ENCODE measurements around the gene USF1. TPM values are rescaled to one million over a fixed set of nuclear protein-coding genes. Genes with fewer than 3 reads are reported as not detected.

The USF1 gene
- total RNA-seq, 1 donor from 2014 or later = 45.9 TPM

DNA sequence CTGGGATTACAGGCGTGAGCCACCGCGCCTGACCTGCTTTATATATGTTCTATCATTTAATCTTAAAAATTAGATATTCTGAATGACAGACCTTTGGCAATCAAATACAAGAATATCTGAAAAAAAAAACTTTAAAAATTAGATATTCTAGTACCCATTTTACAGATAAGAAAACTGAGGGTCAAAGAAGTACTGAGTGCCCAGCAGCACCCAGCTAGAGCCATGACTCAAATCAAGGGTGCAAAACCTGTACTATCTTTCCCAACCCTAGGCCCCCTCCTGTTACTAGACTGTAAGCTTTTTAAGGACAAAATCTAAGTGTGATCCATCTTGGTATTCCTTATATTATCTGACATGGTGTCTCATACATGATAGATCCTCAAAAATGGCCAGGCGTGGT, 15.6 kb upstream of the USF1 start:
- Histone ChIP-seq H3K36me3 (ENCODE audit: control insufficient read depth, insufficient read depth, low read length) (no peaks in the 10 kb centered on the region), H3K27me3 (ENCODE audit: control insufficient read depth, insufficient read depth, low read length) (no peaks in the 10 kb centered on the region), H3K4me3 (ENCODE audit: low read depth, low read length) (no peak overlapping the region)
- no peak for DNase-seq (ENCODE audit: low read depth)
- TF ChIP-seq, protein P1, sequence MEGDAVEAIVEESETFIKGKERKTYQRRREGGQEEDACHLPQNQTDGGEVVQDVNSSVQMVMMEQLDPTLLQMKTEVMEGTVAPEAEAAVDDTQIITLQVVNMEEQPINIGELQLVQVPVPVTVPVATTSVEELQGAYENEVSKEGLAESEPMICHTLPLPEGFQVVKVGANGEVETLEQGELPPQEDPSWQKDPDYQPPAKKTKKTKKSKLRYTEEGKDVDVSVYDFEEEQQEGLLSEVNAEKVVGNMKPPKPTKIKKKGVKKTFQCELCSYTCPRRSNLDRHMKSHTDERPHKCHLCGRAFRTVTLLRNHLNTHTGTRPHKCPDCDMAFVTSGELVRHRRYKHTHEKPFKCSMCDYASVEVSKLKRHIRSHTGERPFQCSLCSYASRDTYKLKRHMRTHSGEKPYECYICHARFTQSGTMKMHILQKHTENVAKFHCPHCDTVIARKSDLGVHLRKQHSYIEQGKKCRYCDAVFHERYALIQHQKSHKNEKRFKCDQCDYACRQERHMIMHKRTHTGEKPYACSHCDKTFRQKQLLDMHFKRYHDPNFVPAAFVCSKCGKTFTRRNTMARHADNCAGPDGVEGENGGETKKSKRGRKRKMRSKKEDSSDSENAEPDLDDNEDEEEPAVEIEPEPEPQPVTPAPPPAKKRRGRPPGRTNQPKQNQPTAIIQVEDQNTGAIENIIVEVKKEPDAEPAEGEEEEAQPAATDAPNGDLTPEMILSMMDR (IDR thresholded peaks at IDR 0.05; ENCODE audit: insufficient read depth, low read length, poor library complexity, severe bottlenecking) = no peak

DNA sequence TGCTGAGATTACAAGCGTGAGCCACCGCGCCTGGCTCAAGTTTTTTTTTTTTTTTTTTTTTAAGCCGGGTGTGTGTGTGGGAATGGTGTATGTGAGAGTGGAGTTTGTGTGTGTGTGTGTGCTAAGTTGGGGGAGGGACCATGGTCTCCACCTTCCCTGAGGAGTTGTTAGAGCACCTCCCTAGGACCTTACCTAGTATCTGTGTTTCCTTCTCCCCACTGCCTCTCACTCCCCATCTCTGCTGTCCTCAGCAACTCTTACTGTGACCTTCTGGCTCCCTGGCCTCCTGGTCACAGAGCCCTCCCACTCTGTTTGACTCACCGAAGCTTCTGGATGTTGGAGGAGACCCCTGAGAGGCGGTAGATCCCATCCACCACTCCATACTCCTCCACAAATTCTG, 13.5 kb upstream of the USF1 start:
- no peak for DNase-seq (ENCODE audit: low read depth)
- TF ChIP-seq, protein P1 (IDR thresholded peaks at IDR 0.05; ENCODE audit: insufficient read depth, low read length, poor library complexity, severe bottlenecking) = no peak

DNA sequence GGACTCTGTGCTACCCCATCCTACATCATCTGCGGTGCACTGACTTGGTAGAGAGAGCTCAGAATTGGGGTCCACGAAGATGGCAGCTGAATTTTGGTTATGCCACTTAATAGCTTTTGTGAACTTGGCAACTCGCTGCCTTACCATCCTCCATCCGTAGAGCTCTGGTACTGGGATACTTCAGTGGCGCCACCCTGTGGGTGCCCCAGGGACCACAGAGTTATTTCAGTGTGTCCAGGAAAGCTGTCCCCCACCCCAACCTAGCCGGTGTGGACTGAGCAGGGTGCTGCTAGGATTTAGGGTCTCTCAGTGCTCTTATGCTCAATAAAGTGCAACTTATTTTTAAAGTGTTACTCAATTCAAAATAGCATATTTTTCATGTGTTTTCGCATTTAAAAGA, 9.0 kb upstream of the USF1 start:
- Histone ChIP-seq H3K36me3 (ENCODE audit: control insufficient read depth, insufficient read depth, low read length) (no peaks in the 10 kb centered on the region), H3K4me3 (ENCODE audit: low read depth, low read length) (no peak overlapping the region), H3K27me3 (ENCODE audit: control insufficient read depth, insufficient read depth, low read length) (no peaks in the 10 kb centered on the region)
- no peak for DNase-seq (ENCODE audit: low read depth)
- TF ChIP-seq, protein P1 (IDR thresholded peaks at IDR 0.05; ENCODE audit: insufficient read depth, low read length, poor library complexity, severe bottlenecking) = peak; percentile 2

More for the DNA sequence above, 13.5 kb upstream of the USF1 start:
- H3K4me3 ChIP-seq (ENCODE audit: low read depth, low read length) = no peak overlapping the region
- no peaks in the 10 kb centered on the region for H3K36me3 ChIP-seq (ENCODE audit: control insufficient read depth, insufficient read depth, low read length)
- H3K27me3 ChIP-seq (ENCODE audit: control insufficient read depth, insufficient read depth, low read length) = no peaks in the 10 kb centered on the region

DNA sequence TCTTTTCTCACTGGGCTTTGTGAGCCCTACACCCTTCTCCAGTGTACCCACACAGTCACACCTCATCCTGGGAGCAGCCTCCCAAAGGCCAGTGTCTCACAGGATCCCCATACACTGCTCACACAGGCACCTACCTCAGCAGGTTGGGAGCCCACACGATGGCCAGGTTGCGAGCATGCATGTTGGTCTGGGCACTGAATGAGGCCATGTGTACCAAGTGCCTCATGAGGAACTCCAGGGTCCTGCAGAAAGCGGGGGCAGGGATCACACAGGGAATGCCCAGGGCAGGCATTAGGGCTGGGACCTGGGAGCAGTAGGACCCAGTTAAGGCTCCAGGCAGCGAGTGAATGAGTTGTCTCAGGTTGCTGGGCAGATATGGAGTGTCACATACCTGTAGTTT, 8.5 kb upstream of the USF1 start:
- TF ChIP-seq, protein P1 (IDR thresholded peaks at IDR 0.05; ENCODE audit: insufficient read depth, low read length, poor library complexity, severe bottlenecking) = no peak
- H3K4me3 ChIP-seq (ENCODE audit: low read depth, low read length) = no peak overlapping the region
- no peaks in the 10 kb centered on the region for H3K36me3 ChIP-seq (ENCODE audit: control insufficient read depth, insufficient read depth, low read length)
- no peaks in the 10 kb centered on the region for H3K27me3 ChIP-seq (ENCODE audit: control insufficient read depth, insufficient read depth, low read length)
- DNase-seq (ENCODE audit: low read depth) = no peak

DNA sequence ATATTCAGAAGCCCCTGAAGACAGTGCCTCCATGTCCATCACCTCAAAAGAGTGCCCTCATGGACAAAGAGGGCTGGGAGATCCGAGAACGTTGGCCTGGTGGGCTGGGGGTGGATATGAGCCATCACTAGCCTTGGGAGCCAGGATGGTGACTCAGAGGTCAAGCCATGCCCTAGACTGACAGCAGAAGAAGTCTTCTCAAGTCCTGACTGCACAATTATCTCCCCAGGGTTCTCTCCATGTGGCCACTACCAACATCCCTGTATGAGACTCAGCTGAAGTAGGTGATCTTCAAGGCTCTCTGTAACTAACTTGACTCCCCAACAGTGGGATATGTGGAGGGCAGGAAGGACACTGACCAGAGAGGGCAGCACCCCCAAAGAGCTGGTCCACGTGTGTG, 7.1 kb upstream of the USF1 start:
- no peaks in the 10 kb centered on the region for H3K36me3 ChIP-seq (ENCODE audit: control insufficient read depth, insufficient read depth, low read length)
- H3K27me3 ChIP-seq (ENCODE audit: control insufficient read depth, insufficient read depth, low read length) = no peaks in the 10 kb centered on the region
- TF ChIP-seq, protein P1 (IDR thresholded peaks at IDR 0.05; ENCODE audit: insufficient read depth, low read length, poor library complexity, severe bottlenecking) = no peak
- H3K4me3 ChIP-seq (ENCODE audit: low read depth, low read length) = no peak overlapping the region
- no peak for DNase-seq (ENCODE audit: low read depth)

DNA sequence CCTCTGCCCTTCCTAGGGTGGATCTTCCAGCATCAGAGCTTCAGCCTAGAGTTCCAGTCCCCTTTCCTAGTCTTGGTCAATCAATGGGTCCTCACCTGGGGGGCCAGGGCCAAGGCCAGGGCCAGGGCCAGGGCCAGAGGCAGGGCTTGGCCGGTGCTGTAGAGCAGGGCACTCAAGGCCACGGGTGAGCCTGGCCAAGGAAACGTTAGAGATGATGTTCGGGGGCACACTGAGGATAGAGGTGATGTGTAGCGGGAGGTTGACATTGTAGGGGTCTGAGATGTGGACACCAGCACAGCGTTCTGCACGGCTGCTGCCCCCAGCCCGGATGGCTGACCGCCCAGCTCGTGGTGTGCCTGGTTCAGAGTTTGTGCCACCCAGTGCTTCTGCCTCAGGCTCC, 5.4 kb upstream of the USF1 start:
- no peak overlapping the region for H3K4me3 ChIP-seq (ENCODE audit: low read depth, low read length)
- TF ChIP-seq, protein P1 (IDR thresholded peaks at IDR 0.05; ENCODE audit: insufficient read depth, low read length, poor library complexity, severe bottlenecking) = no peak
- DNase-seq (ENCODE audit: low read depth) = no peak
- H3K27me3 ChIP-seq (ENCODE audit: control insufficient read depth, insufficient read depth, low read length) = no peaks in the 10 kb centered on the region
- H3K36me3 ChIP-seq (ENCODE audit: control insufficient read depth, insufficient read depth, low read length) = no peaks in the 10 kb centered on the region
